Right lobe of liver (tissue), 4 donors: ENCODE measurements around the gene KCNIP1.

ENCODE experiments used
- POLR2A ChIP-seq: fragments of 450-650 bp; IDR thresholded peaks from one replicate; pipeline ENCODE4 v1.6.1; 2017; ENCODE audit warnings: antibody characterized with exemption, mild to moderate bottlenecking
- TF ChIP-seq, protein P1 (sequence below), 4 donors: fragments of 200-600 bp in 3 of 4; fragments of 450-650 bp in 1 of 4; IDR thresholded peaks; one replicate each; pipeline versions ENCODE4 v1.5.1 to v1.8.0; 2016 to 2022; ENCODE audit warnings: antibody characterized with exemption in 4 of 4, mild to moderate bottlenecking in 2 of 4
- donor health status: DM: no; HTN: no; CAD: no.
- donor health status: DM: no; HTN: no; CAD: no.
- donor health status: DM: no; HTN: yes; CAD: no.

DNA sequence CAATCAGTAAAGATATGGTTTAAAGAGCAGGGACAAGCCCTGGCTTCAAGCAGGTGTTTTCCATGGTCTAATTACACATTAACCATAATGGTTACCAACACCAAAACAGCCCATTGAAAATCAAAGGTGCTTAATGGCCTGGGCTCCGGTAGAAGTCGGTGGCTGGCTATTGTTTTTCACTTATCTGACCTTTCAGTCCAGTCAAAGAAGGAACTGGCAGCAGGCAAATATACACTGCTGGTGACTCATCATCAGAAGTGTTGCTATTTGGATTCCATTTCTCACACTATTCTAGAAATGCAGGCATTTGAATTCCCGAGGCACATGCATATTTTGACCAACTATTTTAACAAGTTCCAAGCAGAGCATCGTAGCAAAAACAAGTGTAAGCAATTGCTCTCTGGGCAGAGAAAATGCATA is 253.4 kb downstream of the KCNIP1 start:
- TF ChIP-seq, protein P1, sequence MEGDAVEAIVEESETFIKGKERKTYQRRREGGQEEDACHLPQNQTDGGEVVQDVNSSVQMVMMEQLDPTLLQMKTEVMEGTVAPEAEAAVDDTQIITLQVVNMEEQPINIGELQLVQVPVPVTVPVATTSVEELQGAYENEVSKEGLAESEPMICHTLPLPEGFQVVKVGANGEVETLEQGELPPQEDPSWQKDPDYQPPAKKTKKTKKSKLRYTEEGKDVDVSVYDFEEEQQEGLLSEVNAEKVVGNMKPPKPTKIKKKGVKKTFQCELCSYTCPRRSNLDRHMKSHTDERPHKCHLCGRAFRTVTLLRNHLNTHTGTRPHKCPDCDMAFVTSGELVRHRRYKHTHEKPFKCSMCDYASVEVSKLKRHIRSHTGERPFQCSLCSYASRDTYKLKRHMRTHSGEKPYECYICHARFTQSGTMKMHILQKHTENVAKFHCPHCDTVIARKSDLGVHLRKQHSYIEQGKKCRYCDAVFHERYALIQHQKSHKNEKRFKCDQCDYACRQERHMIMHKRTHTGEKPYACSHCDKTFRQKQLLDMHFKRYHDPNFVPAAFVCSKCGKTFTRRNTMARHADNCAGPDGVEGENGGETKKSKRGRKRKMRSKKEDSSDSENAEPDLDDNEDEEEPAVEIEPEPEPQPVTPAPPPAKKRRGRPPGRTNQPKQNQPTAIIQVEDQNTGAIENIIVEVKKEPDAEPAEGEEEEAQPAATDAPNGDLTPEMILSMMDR (IDR thresholded peaks at IDR 0.05), result no peak
- TF ChIP-seq POLR2A, result no peak
